Measurements from ENCODE around the gene SCYGR3. TPM values are rescaled to one million over a fixed set of nuclear protein-coding genes. Genes with fewer than 3 reads are reported as not detected.
A peak's percentile ranks its signal among the peaks of the same experiment; 100 is the strongest.

SCYGR3 gene
- total RNA-seq, 1 donor from 2014 or later, result not detected

GRCh38 chr2:227630322-227630721 lies 15.7 kb upstream of the SCYGR3 start:
- Histone ChIP-seq H3K4me3 (ENCODE audit: low read depth, low read length) (no peak overlapping the region), H3K27me3 (ENCODE audit: control insufficient read depth, insufficient read depth, low read length) (no peaks in the 10 kb centered on the region), H3K36me3 (ENCODE audit: control insufficient read depth, insufficient read depth, low read length) (no peaks in the 10 kb centered on the region)
- TF ChIP-seq, protein P1, sequence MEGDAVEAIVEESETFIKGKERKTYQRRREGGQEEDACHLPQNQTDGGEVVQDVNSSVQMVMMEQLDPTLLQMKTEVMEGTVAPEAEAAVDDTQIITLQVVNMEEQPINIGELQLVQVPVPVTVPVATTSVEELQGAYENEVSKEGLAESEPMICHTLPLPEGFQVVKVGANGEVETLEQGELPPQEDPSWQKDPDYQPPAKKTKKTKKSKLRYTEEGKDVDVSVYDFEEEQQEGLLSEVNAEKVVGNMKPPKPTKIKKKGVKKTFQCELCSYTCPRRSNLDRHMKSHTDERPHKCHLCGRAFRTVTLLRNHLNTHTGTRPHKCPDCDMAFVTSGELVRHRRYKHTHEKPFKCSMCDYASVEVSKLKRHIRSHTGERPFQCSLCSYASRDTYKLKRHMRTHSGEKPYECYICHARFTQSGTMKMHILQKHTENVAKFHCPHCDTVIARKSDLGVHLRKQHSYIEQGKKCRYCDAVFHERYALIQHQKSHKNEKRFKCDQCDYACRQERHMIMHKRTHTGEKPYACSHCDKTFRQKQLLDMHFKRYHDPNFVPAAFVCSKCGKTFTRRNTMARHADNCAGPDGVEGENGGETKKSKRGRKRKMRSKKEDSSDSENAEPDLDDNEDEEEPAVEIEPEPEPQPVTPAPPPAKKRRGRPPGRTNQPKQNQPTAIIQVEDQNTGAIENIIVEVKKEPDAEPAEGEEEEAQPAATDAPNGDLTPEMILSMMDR (IDR thresholded peaks at IDR 0.05; ENCODE audit: insufficient read depth, low read length, poor library complexity, severe bottlenecking), result no peak
- no peak for DNase-seq (ENCODE audit: low read depth)

GRCh38 chr2:227629435-227629834 lies 14.8 kb upstream of the SCYGR3 start:
- H3K36me3 ChIP-seq (ENCODE audit: control insufficient read depth, insufficient read depth, low read length), result no peaks in the 10 kb centered on the region
- no peaks in the 10 kb centered on the region for H3K27me3 ChIP-seq (ENCODE audit: control insufficient read depth, insufficient read depth, low read length)
- H3K4me3 ChIP-seq (ENCODE audit: low read depth, low read length), result no peak overlapping the region
- TF ChIP-seq, protein P1 (IDR thresholded peaks at IDR 0.05; ENCODE audit: insufficient read depth, low read length, poor library complexity, severe bottlenecking), result no peak
- DNase-seq (ENCODE audit: low read depth), result no peak

DNA sequence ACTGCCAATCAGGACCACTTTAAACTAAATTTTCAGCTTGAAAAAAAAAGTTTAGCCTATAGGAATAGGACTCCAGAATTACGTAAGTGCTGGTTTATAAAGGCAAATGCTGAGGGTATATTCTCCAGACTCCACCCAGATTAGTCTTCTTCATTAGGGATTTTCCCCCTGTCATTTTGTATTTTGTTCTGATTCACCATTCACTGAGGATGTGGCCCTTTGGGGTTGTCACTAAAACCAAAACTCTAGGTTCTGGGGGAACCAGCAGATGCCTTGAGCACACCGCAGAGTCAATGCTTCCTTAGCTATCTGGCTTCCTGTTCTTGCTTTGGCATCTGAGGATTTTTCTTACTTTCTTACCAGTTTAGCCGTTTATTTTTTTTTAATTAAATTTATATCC lies 13.1 kb upstream of the SCYGR3 start:
- no peak overlapping the region for H3K4me3 ChIP-seq (ENCODE audit: low read depth, low read length)
- no peak for DNase-seq (ENCODE audit: low read depth)
- H3K27me3 ChIP-seq (ENCODE audit: control insufficient read depth, insufficient read depth, low read length), result no peaks in the 10 kb centered on the region
- no peaks in the 10 kb centered on the region for H3K36me3 ChIP-seq (ENCODE audit: control insufficient read depth, insufficient read depth, low read length)
- TF ChIP-seq, protein P1 (IDR thresholded peaks at IDR 0.05; ENCODE audit: insufficient read depth, low read length, poor library complexity, severe bottlenecking), result no peak

DNA sequence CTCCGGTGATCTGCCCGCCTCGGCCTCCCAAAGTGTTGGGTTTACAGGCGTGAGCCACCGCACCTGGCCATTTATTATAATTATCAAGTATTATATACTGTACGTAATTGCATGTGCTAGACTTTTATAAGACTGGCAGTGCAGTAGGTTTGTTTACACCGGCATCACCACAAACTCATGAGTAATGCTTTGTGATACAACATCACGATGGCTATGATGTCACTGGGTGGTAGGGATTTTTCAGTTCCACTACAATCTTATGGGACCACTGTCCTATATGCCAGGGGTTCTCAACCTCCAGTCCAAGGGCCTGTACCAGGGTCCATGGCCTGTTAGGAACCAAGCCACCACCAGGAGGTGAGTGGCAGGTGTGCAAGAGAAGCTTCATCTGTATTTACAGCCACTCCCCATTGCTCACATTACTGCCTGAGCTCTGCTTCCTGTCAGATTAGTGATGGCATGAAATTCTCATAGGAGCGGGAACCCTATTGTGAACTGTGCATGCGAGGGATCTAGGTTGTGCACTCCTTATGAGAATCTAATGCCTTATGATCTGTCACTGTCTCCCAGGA lies 12.0 kb upstream of the SCYGR3 start:
- Histone ChIP-seq H3K36me3 (ENCODE audit: control insufficient read depth, insufficient read depth, low read length) (no peaks in the 10 kb centered on the region), H3K27me3 (ENCODE audit: control insufficient read depth, insufficient read depth, low read length) (no peaks in the 10 kb centered on the region), H3K4me3 (ENCODE audit: low read depth, low read length) (no peak overlapping the region)
- TF ChIP-seq, protein P1 (IDR thresholded peaks at IDR 0.05; ENCODE audit: insufficient read depth, low read length, poor library complexity, severe bottlenecking), result no peak
- no peak for DNase-seq (ENCODE audit: low read depth)

DNA sequence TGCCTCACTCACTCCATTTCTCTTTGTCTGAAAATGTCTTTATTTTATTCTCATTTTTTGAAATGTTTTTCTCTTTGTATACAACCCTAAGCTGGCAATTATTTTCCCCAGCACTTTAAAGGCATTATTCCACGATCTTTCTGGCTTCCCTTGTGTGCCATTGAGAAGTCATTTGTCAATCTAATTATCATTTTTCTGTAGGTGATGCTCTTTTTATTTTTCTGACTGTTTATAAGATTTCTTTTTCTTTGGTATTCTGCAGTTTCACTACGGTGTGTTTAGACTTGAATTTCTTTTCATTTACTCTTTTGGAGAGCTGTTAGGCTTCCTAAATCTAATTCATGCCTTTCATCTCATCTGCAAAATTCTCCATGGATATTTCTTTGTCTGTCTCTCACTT lies 10.8 kb upstream of the SCYGR3 start:
- TF ChIP-seq, protein P1 (IDR thresholded peaks at IDR 0.05; ENCODE audit: insufficient read depth, low read length, poor library complexity, severe bottlenecking), result no peak
- H3K27me3 ChIP-seq (ENCODE audit: control insufficient read depth, insufficient read depth, low read length), result no peaks in the 10 kb centered on the region
- H3K36me3 ChIP-seq (ENCODE audit: control insufficient read depth, insufficient read depth, low read length), result no peaks in the 10 kb centered on the region
- no peak for DNase-seq (ENCODE audit: low read depth)
- H3K4me3 ChIP-seq (ENCODE audit: low read depth, low read length), result no peak overlapping the region

DNA sequence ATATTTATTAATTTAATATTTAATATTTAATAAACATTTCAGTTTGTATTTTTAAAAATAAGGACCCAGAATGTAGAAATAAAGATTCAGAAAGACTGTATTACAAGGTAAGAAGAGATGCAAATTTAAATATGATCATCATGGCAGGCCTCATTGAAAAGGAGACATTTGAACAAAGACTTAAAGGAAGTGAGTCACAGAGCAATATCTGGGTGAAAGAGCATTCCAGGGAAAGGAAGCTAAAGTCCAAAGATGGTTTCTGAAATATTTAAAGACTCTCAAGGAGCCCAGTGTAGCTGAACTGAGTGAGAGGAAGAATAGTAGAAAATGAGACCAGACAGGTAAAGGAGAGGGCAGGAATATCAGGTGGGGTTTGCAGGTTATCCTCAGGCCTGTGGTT lies 8.6 kb upstream of the SCYGR3 start:
- no peaks in the 10 kb centered on the region for H3K27me3 ChIP-seq (ENCODE audit: control insufficient read depth, insufficient read depth, low read length)
- no peaks in the 10 kb centered on the region for H3K36me3 ChIP-seq (ENCODE audit: control insufficient read depth, insufficient read depth, low read length)
- no peak overlapping the region for H3K4me3 ChIP-seq (ENCODE audit: low read depth, low read length)
- peak; percentile 2 for DNase-seq (ENCODE audit: low read depth)
- TF ChIP-seq, protein P1 (IDR thresholded peaks at IDR 0.05; ENCODE audit: insufficient read depth, low read length, poor library complexity, severe bottlenecking), result no peak

Measured in kidney epithelial cell (primary cell).